ENCODE data around the gene FKBP5. TPM values are rescaled to one million over a fixed set of nuclear protein-coding genes. Genes with fewer than 3 reads are reported as not detected.

The FKBP5 gene
- total and polyA plus RNA-seq, 2 donors (not counting 3 experiments of a cell fraction or from before 2014, with no cell fraction given) = 16.7 to 56.8 TPM

DNA sequence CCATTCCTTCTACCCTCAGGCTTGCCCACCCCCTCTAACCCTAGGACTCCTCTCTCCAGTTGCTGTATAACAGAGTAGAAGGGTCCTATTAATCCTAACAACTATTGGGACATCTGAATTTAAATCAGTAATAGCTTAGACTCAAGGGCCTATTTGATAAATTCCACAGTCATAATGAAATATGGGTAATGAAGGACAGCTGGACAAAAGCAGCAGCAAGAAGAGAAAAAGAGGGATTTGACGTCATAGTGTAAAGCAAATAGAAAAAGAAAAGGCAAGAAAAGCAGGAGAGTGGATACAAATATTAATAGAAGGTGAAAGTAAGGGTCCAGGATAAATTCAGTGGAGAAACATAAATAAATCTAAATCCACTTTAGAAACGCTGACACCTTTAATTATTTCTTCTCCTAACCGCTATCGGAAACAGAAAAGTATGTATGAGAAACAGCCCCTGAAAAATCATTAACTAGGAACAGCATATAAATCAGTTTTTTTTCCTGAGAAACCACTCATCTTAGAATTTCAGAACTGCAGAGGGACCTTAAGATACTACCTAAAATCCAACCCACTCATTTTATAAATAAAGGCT is 12.8 kb downstream of the FKBP5 start:
- DNase-seq (ENCODE audit: low read depth, low spot score) (no peak), FAIRE-seq (no peak)
- H3K4me3 ChIP-seq (replicated peaks in 1 of 3; ENCODE audit: insufficient read depth in 1 of 3, low read depth in 1 of 3, low read length in 3 of 3) = no peak overlapping the region
- H4K20me1 ChIP-seq (replicated peaks; ENCODE audit: control insufficient read depth, extremely low read depth, insufficient read depth, low read length) = no peaks in the 10 kb centered on the region
- BruUV-seq (replicated peaks) = no TSS peak
- H3K9me3 ChIP-seq (replicated peaks; ENCODE audit: control insufficient read depth, insufficient read depth, low read length) = no peaks in the 10 kb centered on the region
- TF ChIP-seq, protein P1, sequence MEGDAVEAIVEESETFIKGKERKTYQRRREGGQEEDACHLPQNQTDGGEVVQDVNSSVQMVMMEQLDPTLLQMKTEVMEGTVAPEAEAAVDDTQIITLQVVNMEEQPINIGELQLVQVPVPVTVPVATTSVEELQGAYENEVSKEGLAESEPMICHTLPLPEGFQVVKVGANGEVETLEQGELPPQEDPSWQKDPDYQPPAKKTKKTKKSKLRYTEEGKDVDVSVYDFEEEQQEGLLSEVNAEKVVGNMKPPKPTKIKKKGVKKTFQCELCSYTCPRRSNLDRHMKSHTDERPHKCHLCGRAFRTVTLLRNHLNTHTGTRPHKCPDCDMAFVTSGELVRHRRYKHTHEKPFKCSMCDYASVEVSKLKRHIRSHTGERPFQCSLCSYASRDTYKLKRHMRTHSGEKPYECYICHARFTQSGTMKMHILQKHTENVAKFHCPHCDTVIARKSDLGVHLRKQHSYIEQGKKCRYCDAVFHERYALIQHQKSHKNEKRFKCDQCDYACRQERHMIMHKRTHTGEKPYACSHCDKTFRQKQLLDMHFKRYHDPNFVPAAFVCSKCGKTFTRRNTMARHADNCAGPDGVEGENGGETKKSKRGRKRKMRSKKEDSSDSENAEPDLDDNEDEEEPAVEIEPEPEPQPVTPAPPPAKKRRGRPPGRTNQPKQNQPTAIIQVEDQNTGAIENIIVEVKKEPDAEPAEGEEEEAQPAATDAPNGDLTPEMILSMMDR (IDR thresholded peaks at IDR 0.05; ENCODE audit: extremely low read depth in 1 of 2, insufficient read depth in 1 of 2, low read depth in 1 of 2, low read length in 2 of 2) = no peak
- H3K4me2 ChIP-seq (ENCODE audit: insufficient read depth, low read length) = no peak overlapping the region
- peaks cover 6% of the 10 kb centered on the region for H3K9me1 ChIP-seq (replicated peaks; ENCODE audit: control insufficient read depth, extremely low read depth, insufficient read depth, low read length)
- ChIA-PET POLR2A (no interaction called here), CTCF (interaction anchor here (1.1 to 1.4 kb wide), 2 partner anchors 56 to 92 kb away, joined by 3 read pairs; no protein-coding TSS in a partner anchor)
- H3K4me1 ChIP-seq (ENCODE audit: control insufficient read depth, extremely low read depth, insufficient read depth, low read length) = peaks cover 24% of the 10 kb centered on the region
- intact Hi-C loops (cut with micrococcal nuclease) (no loop called here), dilution Hi-C loops (cut with MboI; ENCODE audit: extremely low pct_ligation_motif_present, low sequenced_read_pairs) (no loop called here)
- no peak overlapping the region for H3K9ac ChIP-seq (replicated peaks; ENCODE audit: extremely low read depth, insufficient read depth, low read length)
- H2AFZ ChIP-seq (ENCODE audit: low read depth, low read length) = no peak overlapping the region
- no peaks in the 10 kb centered on the region for H3K27me3 ChIP-seq (ENCODE audit: control insufficient read depth in 2 of 2, insufficient read depth in 2 of 2, low read length in 2 of 2)
- H3K27ac ChIP-seq (ENCODE audit: insufficient read depth, low read depth, low read length) = no peak overlapping the region
- peaks cover 88% of the 10 kb centered on the region for H3K79me2 ChIP-seq (ENCODE audit: control insufficient read depth, insufficient read depth, low read length)
- peaks cover 0 to 4% of the 10 kb centered on the region in 2 experiments for H3K36me3 ChIP-seq (ENCODE audit: control insufficient read depth in 2 of 2, extremely low read depth in 1 of 2, insufficient read depth in 2 of 2, low read length in 2 of 2)

DNA sequence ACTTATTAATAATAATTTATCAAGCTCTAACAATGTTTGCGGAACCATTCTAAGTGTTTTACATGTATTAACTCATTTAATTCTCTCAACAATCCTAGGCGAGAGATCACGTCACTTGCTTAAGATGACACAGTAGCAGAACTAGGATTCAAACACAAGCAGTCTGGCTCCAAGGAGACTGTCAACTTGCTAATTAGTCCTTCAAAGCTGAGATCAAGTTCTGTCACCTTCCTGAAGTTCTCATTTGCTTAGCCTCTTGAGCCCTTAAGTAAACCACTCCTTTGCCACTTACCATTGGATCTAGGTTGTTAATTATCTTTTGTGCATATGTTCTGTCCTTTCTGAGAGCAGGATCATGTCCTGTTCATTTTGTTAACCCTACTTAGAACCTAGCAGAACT is 14.1 kb downstream of the FKBP5 start:
- Histone ChIP-seq H3K4me3 (replicated peaks in 1 of 3; ENCODE audit: insufficient read depth in 1 of 3, low read depth in 1 of 3, low read length in 3 of 3) (no peak overlapping the region), H3K9ac (replicated peaks; ENCODE audit: extremely low read depth, insufficient read depth, low read length) (no peak overlapping the region), H3K27me3 (ENCODE audit: control insufficient read depth in 2 of 2, insufficient read depth in 2 of 2, low read length in 2 of 2) (no peaks in the 10 kb centered on the region), H3K9me1 (replicated peaks; ENCODE audit: control insufficient read depth, extremely low read depth, insufficient read depth, low read length) (peaks cover 6% of the 10 kb centered on the region), H3K36me3 (ENCODE audit: control insufficient read depth in 2 of 2, extremely low read depth in 1 of 2, insufficient read depth in 2 of 2, low read length in 2 of 2) (peaks cover 0 to 4% of the 10 kb centered on the region in 2 experiments), H3K9me3 (replicated peaks; ENCODE audit: control insufficient read depth, insufficient read depth, low read length) (no peaks in the 10 kb centered on the region), H4K20me1 (replicated peaks; ENCODE audit: control insufficient read depth, extremely low read depth, insufficient read depth, low read length) (no peaks in the 10 kb centered on the region), H3K27ac (ENCODE audit: insufficient read depth, low read depth, low read length) (no peak overlapping the region), H3K79me2 (ENCODE audit: control insufficient read depth, insufficient read depth, low read length) (peaks cover 80% of the 10 kb centered on the region), H2AFZ (ENCODE audit: low read depth, low read length) (no peak overlapping the region), H3K4me2 (ENCODE audit: insufficient read depth, low read length) (no peak overlapping the region), H3K4me1 (ENCODE audit: control insufficient read depth, extremely low read depth, insufficient read depth, low read length) (peaks cover 37% of the 10 kb centered on the region)
- ChIA-PET CTCF (interaction anchor here (1.1 to 1.2 kb wide), 2 partner anchors 50 to 63 kb away, joined by 3 to 5 read pairs; partner anchors contain the start of gene ARMC12), POLR2A (no interaction called here)
- intact Hi-C loops (cut with micrococcal nuclease) = no loop called here
- no TSS peak for BruUV-seq (replicated peaks)
- no peak for DNase-seq (ENCODE audit: low read depth, low spot score)
- no peak for TF ChIP-seq JUN (IDR thresholded peaks at IDR 0.05; ENCODE audit: borderline replicate concordance, insufficient read depth, insufficient read length, low read depth)
- no peak for TF ChIP-seq MYC (IDR thresholded peaks at IDR 0.05; ENCODE audit: low read depth, low read length)
- TF ChIP-seq, protein P1 (IDR thresholded peaks at IDR 0.05; ENCODE audit: extremely low read depth in 1 of 2, insufficient read depth in 1 of 2, low read depth in 1 of 2, low read length in 2 of 2) = no peak
- no peak for TF ChIP-seq GATA2 (IDR thresholded peaks at IDR 0.05; ENCODE audit: insufficient read depth, insufficient read length, low read depth, low read length)
- no peak for TF ChIP-seq FOS (IDR thresholded peaks at IDR 0.05; ENCODE audit: borderline replicate concordance, insufficient read depth, low read length)
- TF ChIP-seq, protein P2, sequence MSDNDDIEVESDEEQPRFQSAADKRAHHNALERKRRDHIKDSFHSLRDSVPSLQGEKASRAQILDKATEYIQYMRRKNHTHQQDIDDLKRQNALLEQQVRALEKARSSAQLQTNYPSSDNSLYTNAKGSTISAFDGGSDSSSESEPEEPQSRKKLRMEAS (IDR thresholded peaks at IDR 0.05; ENCODE audit: insufficient read depth, insufficient read length) = no peak
- no peak for TF ChIP-seq POLR2A (IDR thresholded peaks at IDR 0.05; ENCODE audit: low read depth, low read length)
- TF ChIP-seq POLR2AphosphoS5 (IDR thresholded peaks at IDR 0.05; ENCODE audit: insufficient read depth, low read depth, low read length) = no peak
- TF ChIP-seq EZH2 (IDR thresholded peaks at IDR 0.05; ENCODE audit: borderline replicate concordance, low read depth, low read length, severe bottlenecking) = no peak
- FAIRE-seq = no peak
- dilution Hi-C loops (cut with MboI; ENCODE audit: extremely low pct_ligation_motif_present, low sequenced_read_pairs) = no loop called here
